Neuronal stem cell (in vitro differentiated cells): ENCODE measurements around the gene LILRA6.

ENCODE experiments used
- DNase-seq: peaks from one replicate; pipeline ENCODE4 v3.0.0-alpha.2; 2013; ENCODE audit warnings: low spot score
- H2AFZ ChIP-seq: one replicate; pipeline ENCODE4 v1.6.1; 2013; ENCODE audit warnings: mild to moderate bottlenecking, low read length, inconsistent platforms
- H2AK5ac ChIP-seq: 2 replicates; pipeline ENCODE4 v1.6.1; 2013; ENCODE audit warnings: low read depth, mild to moderate bottlenecking, inconsistent platforms, low read length, moderate library complexity, mixed read lengths
- H2BK120ac ChIP-seq: 2 replicates; pipeline ENCODE4 v1.6.1; 2013; ENCODE audit warnings: low read depth, mild to moderate bottlenecking, inconsistent platforms, low read length, moderate library complexity, mixed read lengths
- H2BK12ac ChIP-seq: one replicate; pipeline ENCODE4 v1.6.1; 2013; ENCODE audit warnings: low read length, inconsistent platforms
- H2BK15ac ChIP-seq: 2 replicates; pipeline ENCODE4 v1.6.1; 2013; ENCODE audit warnings: mild to moderate bottlenecking, low read length, inconsistent platforms, mixed read lengths
- H2BK5ac ChIP-seq: one replicate; pipeline ENCODE4 v1.6.1; 2013; ENCODE audit warnings: inconsistent platforms, mild to moderate bottlenecking, low read length, moderate library complexity
- H3K14ac ChIP-seq: one replicate; pipeline ENCODE4 v1.6.1; 2013; ENCODE audit warnings: low read length, inconsistent platforms
- H3K18ac ChIP-seq: 2 replicates; pipeline ENCODE4 v1.6.1; 2013; ENCODE audit warnings: low read length, inconsistent platforms
- H3K23ac ChIP-seq: 2 replicates; pipeline ENCODE4 v1.6.1; 2013; ENCODE audit warnings: low read depth, mild to moderate bottlenecking, mixed read lengths, low read length, inconsistent platforms; ENCODE audit not compliant: poor library complexity
- H3K27ac ChIP-seq: replicated peaks from 3 replicates; pipeline ENCODE4 v1.5.1; 2013; ENCODE audit warnings: low read length, inconsistent platforms
- H3K27me3 ChIP-seq, 3 experiments: 2 replicates each; pipeline ENCODE4 v1.6.1; 2013; ENCODE audit warnings: low read length in 3 of 3, mild to moderate bottlenecking in 2 of 3, inconsistent platforms in 1 of 3, low read depth in 1 of 3, mixed read lengths in 1 of 3, moderate library complexity in 1 of 3; ENCODE audit not compliant: control insufficient read depth in 3 of 3, insufficient read depth in 3 of 3
- H3K36me3 ChIP-seq, 2 donors: replicated peaks in 1 of 2; 2 replicates each; pipeline ENCODE4 v1.6.1; 2013; ENCODE audit warnings: low read length in 2 of 2; ENCODE audit not compliant: control insufficient read depth in 2 of 2, insufficient read depth in 2 of 2
- H3K4ac ChIP-seq: 2 replicates; pipeline ENCODE4 v1.6.1; 2013; ENCODE audit warnings: inconsistent platforms, mild to moderate bottlenecking, low read length, moderate library complexity
- H3K4me1 ChIP-seq, 2 donors: 1 replicate in 1 of 2; 2 replicates in 1 of 2; pipeline ENCODE4 v1.6.1; 2013; ENCODE audit warnings: low read length in 2 of 2, low read depth in 1 of 2; ENCODE audit not compliant: control insufficient read depth in 2 of 2, insufficient read depth in 1 of 2
- H3K4me2 ChIP-seq: one replicate; pipeline ENCODE4 v1.6.1; 2013; ENCODE audit warnings: mild to moderate bottlenecking, low read length, inconsistent platforms; ENCODE audit not compliant: insufficient read depth, poor library complexity, severe bottlenecking
- H3K4me3 ChIP-seq, 2 donors: 2 replicates each; pipeline ENCODE4 v1.5.1; 2013; ENCODE audit warnings: low read length in 2 of 2, mild to moderate bottlenecking in 2 of 2, inconsistent platforms in 1 of 2, moderate library complexity in 1 of 2
- H3K79me1 ChIP-seq: one replicate; pipeline ENCODE4 v1.6.1; 2013; ENCODE audit warnings: low read depth, mild to moderate bottlenecking, inconsistent platforms, low read length, moderate library complexity
- H3K9ac ChIP-seq: one replicate; pipeline ENCODE4 v1.6.1; 2013; ENCODE audit warnings: mild to moderate bottlenecking, low read depth, low read length, inconsistent platforms; ENCODE audit not compliant: poor library complexity
- H3K9me3 ChIP-seq, 2 donors: replicated peaks in 1 of 2; 2 replicates each; pipeline versions ENCODE3 to v1.6.1; 2013; ENCODE audit warnings: low read length in 2 of 2, mild to moderate bottlenecking in 2 of 2, inconsistent platforms in 1 of 2, low read depth in 1 of 2, mixed read lengths in 1 of 2, moderate library complexity in 1 of 2; ENCODE audit not compliant: control insufficient read depth in 2 of 2, insufficient read depth in 1 of 2
- H4K8ac ChIP-seq: one replicate; pipeline ENCODE4 v1.6.1; 2013; ENCODE audit warnings: low read depth, mild to moderate bottlenecking, inconsistent platforms, low read length, moderate library complexity
- H4K91ac ChIP-seq: one replicate; pipeline ENCODE4 v1.6.1; 2013; ENCODE audit warnings: low read length, low read depth, mild to moderate bottlenecking, inconsistent platforms; ENCODE audit not compliant: poor library complexity
- WGBS, 2 donors: extraction: QIAGEN DNeasy Blood & Tissue Kit; methylation state at CpG; one replicate each; pipeline ENCODE4 v1.1.7; 2013; ENCODE audit warnings: missing lambda C conversion rate in 2 of 2, mixed read lengths in 1 of 2; ENCODE audit not compliant: insufficient read length in 2 of 2, insufficient replicate concordance in 1 of 2; ENCODE audit errors: extremely low coverage in 2 of 2; 5-methylcytosine and 5-hydroxymethylcytosine counted together

Gene LILRA6

GRCh38 chr19:54257116-54257480 lies 14.5 kb upstream of the LILRA6 start, which contains the start of gene LILRB5:
Gene LILRB5 (minus strand): TSS chr19:54257273. CDS start chr19:54257193, 80 bp downstream.
- peak within 1 kb of the TSS; percentile 14 for H2BK15ac ChIP-seq
- H3K4me1 ChIP-seq, result no peaks in the 10 kb centered on the region
- no peaks in the 10 kb centered on the region for H3K9me3 ChIP-seq
- peak within 1 kb of the TSS; percentile 80 for H3K18ac ChIP-seq
- no peak within 1 kb of the TSS for H4K91ac ChIP-seq
- DNase-seq, result no peak
- H2AFZ ChIP-seq, result no peak within 1 kb of the TSS
- H2AK5ac ChIP-seq, result no peak within 1 kb of the TSS
- H3K4me2 ChIP-seq, result no peak within 1 kb of the TSS
- no peak within 1 kb of the TSS for H3K4me3 ChIP-seq
- H3K9ac ChIP-seq, result no peak within 1 kb of the TSS
- H3K4ac ChIP-seq, result no peak within 1 kb of the TSS
- WGBS, 2 donors, result no CpG with 5 or more reads among the region's 9 CpGs
- H3K79me1 ChIP-seq, result no peaks in the 10 kb centered on the region
- peak within 1 kb of the TSS; percentile 24 for H2BK5ac ChIP-seq
- no peak within 1 kb of the TSS for H2BK120ac ChIP-seq
- H3K36me3 ChIP-seq, result no peaks in the 10 kb centered on the region
- H3K27ac ChIP-seq, result no peak within 1 kb of the TSS
- no peak within 1 kb of the TSS for H4K8ac ChIP-seq
- H3K23ac ChIP-seq, result peak within 1 kb of the TSS; percentile 5
- no peak within 1 kb of the TSS for H3K14ac ChIP-seq
- peaks cover 0 to 44% (median 4%) of the 10 kb centered on the region in 3 experiments for H3K27me3 ChIP-seq
- no peak within 1 kb of the TSS for H2BK12ac ChIP-seq

GRCh38 chr19:54256250-54257115 lies 13.9 kb upstream of the LILRA6 start:
- WGBS, 2 donors, result no CpG with 5 or more reads among the region's 19 CpGs
- peak overlapping the region; percentile 80 for H3K18ac ChIP-seq

GRCh38 chr19:54255105-54255775 lies 12.7 kb upstream of the LILRA6 start:
- H3K27me3 ChIP-seq, result peaks cover 0 to 43% (median 2%) of the 10 kb centered on the region in 3 experiments
- H3K18ac ChIP-seq, result peak overlapping the region; percentile 59
- H2AFZ ChIP-seq, result no peak overlapping the region
- H3K9me3 ChIP-seq, result no peaks in the 10 kb centered on the region
- DNase-seq, result no peak
- no CpG with 5 or more reads among the region's 26 CpGs for WGBS, 2 donors
- no peak overlapping the region for H2BK5ac ChIP-seq
- peak overlapping the region; percentile 30 for H3K9ac ChIP-seq
- no peak overlapping the region for H3K23ac ChIP-seq
- H2AK5ac ChIP-seq, result no peak overlapping the region
- no peak overlapping the region for H2BK15ac ChIP-seq
- no peak overlapping the region for H4K8ac ChIP-seq
- H3K36me3 ChIP-seq, result no peaks in the 10 kb centered on the region
- no peak overlapping the region for H2BK12ac ChIP-seq
- no peaks in the 10 kb centered on the region for H3K4me1 ChIP-seq
- H3K79me1 ChIP-seq, result no peaks in the 10 kb centered on the region
- no peak overlapping the region for H4K91ac ChIP-seq
- no peak overlapping the region for H3K4me3 ChIP-seq
- no peak overlapping the region for H3K4me2 ChIP-seq
- H3K27ac ChIP-seq, result no peak overlapping the region
- no peak overlapping the region for H2BK120ac ChIP-seq
- H3K14ac ChIP-seq, result no peak overlapping the region
- no peak overlapping the region for H3K4ac ChIP-seq

More at GRCh38 chr19:54256250-54257115, 13.9 kb upstream of the LILRA6 start:
- H3K27ac ChIP-seq, result no peak overlapping the region
- no peak overlapping the region for H4K91ac ChIP-seq
- peak overlapping the region; percentile 24 for H2BK5ac ChIP-seq
- H2BK120ac ChIP-seq, result no peak overlapping the region
- no peak overlapping the region for H3K4me2 ChIP-seq
- no peak overlapping the region for H2BK12ac ChIP-seq
- H3K36me3 ChIP-seq, result no peaks in the 10 kb centered on the region
- no peaks in the 10 kb centered on the region for H3K9me3 ChIP-seq
- no peak overlapping the region for H3K4me3 ChIP-seq
- H3K4ac ChIP-seq, result no peak overlapping the region
- H3K23ac ChIP-seq, result no peak overlapping the region
- H3K27me3 ChIP-seq, result peaks cover 0 to 44% (median 2%) of the 10 kb centered on the region in 3 experiments
- no peaks in the 10 kb centered on the region for H3K79me1 ChIP-seq
- no peak overlapping the region for H4K8ac ChIP-seq
- no peaks in the 10 kb centered on the region for H3K4me1 ChIP-seq
- H2AFZ ChIP-seq, result no peak overlapping the region
- no peak overlapping the region for H3K14ac ChIP-seq
- no peak overlapping the region for H2AK5ac ChIP-seq
- no peak for DNase-seq
- H3K9ac ChIP-seq, result no peak overlapping the region
- peak overlapping the region; percentile 14 for H2BK15ac ChIP-seq
